Natural killer cell (primary cell): ENCODE results near the gene STAB2. TPM values are rescaled to one million over a fixed set of nuclear protein-coding genes. Genes with fewer than 3 reads are reported as not detected.

Source experiments
- ATAC-seq, 3 donors: fragments of 150-1000 bp in 2 of 3; fragments of 200-7000 bp in 1 of 3; cut with Tn5 transposase; 1 replicate in 1 of 3; 2 replicates in 2 of 3; pipeline ENCODE4 v1.10.0; 2021; ENCODE audit warnings: mild to moderate bottlenecking in 2 of 3, moderate library complexity in 2 of 3
- DNase-seq, 2 donors: peaks; one replicate each; pipeline versions ENCODE4 v3.0.0 to v3.0.0-alpha.2; 2013 to 2021; ENCODE audit warnings: mixed read lengths in 1 of 2
- H3K27ac ChIP-seq: one replicate; pipeline ENCODE4 v1.5.1; 2013; ENCODE audit warnings: mild to moderate bottlenecking, low read length
- H3K27me3 ChIP-seq: one replicate; pipeline ENCODE4 v1.6.1; 2013; ENCODE audit warnings: low read length; ENCODE audit not compliant: control insufficient read depth, insufficient read depth
- H3K36me3 ChIP-seq: one replicate; pipeline ENCODE4 v1.6.1; 2013; ENCODE audit warnings: low read length; ENCODE audit not compliant: control insufficient read depth, insufficient read depth
- H3K4me1 ChIP-seq: one replicate; pipeline ENCODE4 v1.6.1; 2013; ENCODE audit warnings: low read length; ENCODE audit not compliant: control insufficient read depth, insufficient read depth
- H3K4me3 ChIP-seq: one replicate; pipeline ENCODE4 v1.5.1; 2013; ENCODE audit warnings: low read length
- H3K9me3 ChIP-seq: one replicate; pipeline ENCODE4 v1.6.1; 2013; ENCODE audit warnings: low read length; ENCODE audit not compliant: control insufficient read depth, insufficient read depth
- H3K27ac Mint-ChIP-seq, 2 donors: one replicate each; pipeline ENCODE4 v1.8.0; 2022; ENCODE audit warnings: mild to moderate bottlenecking in 2 of 2, mixed read lengths in 2 of 2, moderate library complexity in 1 of 2
- H3K27me3 Mint-ChIP-seq, 2 donors: one replicate each; pipeline ENCODE4 v1.8.0; 2022; ENCODE audit warnings: low read depth in 2 of 2, mixed read lengths in 2 of 2
- H3K36me3 Mint-ChIP-seq: one replicate; pipeline ENCODE4 v1.8.0; 2022; ENCODE audit warnings: mixed read lengths
- H3K4me1 Mint-ChIP-seq, 2 donors: one replicate each; pipeline ENCODE4 v1.8.0; 2022; ENCODE audit warnings: mixed read lengths in 2 of 2
- H3K4me3 Mint-ChIP-seq: one replicate; pipeline ENCODE4 v1.8.0; 2022; ENCODE audit warnings: mild to moderate bottlenecking, moderate library complexity, mixed read lengths
- H3K9me3 Mint-ChIP-seq, 2 donors: one replicate each; pipeline ENCODE4 v1.8.0; 2022; ENCODE audit warnings: mixed read lengths in 2 of 2
- WGBS: methylation state at CpG from one replicate; pipeline ENCODE4 v1.1.7; 2013; ENCODE audit warnings: missing lambda C conversion rate; ENCODE audit not compliant: insufficient coverage; 5-methylcytosine and 5-hydroxymethylcytosine counted together
- intact Hi-C: fragments of 100-400 bp; cut with micrococcal nuclease; formaldehyde crosslinking; loops from one replicate; pipeline ENCODE4 v1.14.2; 2022
- total RNA-seq, 4 donors: library from RNA; stranded (reverse); fragments of 120-200 nt in 1 of 4; gene quantifications; one replicate each; pipeline versions ENCODE4 v1.2.3 to v1.2.4, GENCODE V29; 2013 to 2022
- TF ChIP-seq, protein P1 (sequence below): fragments of 200-600 bp; IDR thresholded peaks from one replicate; pipeline ENCODE4 v1.8.0; 2022; ENCODE audit warnings: antibody characterized with exemption

Gene STAB2
- not detected for total RNA-seq
- total RNA-seq (2013), result not detected

DNA sequence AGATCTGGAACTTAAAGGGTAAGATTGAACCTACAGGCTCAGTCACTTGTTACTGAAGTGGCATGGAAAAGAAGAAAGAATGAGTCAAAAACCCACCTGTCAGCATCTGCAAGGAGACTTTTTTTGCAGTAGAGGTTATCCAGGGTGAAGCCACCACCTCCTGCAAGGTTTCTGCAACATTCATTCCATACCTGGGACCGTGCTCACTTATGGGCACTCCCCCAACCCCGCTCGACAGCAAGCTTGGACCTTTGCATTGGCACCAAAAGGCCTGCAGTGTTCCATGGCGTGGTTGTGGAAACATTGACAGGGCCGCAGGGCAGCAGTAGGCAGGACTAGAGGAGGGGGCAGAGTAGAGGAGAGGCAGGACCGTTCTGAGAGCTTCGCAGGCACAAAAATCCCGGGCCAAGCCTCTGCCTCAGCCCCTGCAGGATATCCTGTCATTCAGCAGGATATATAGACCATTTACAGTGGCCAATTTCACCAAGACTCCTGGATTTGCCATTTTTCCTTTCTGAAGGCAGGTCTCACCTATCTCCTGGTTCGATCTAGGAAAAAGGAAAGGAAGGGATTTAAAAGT lies at the start of gene STAB2:
Gene STAB2 (plus strand): TSS at position 483 of the 580 bp plus-strand sequence. CDS start 204 bp downstream, outside the sequence.
- Mint-ChIP-seq H3K4me3 (no peak within 1 kb of the TSS), H3K9me3 (no peaks in the 10 kb centered on the region), H3K36me3 (no peaks in the 10 kb centered on the region), H3K4me1 (no peaks in the 10 kb centered on the region), H3K27ac (no peak within 1 kb of the TSS), H3K27me3 (peaks cover 3 to 5% of the 10 kb centered on the region in 2 donors)
- Histone ChIP-seq H3K27me3 (no peaks in the 10 kb centered on the region), H3K4me3 (no peak within 1 kb of the TSS), H3K36me3 (no peaks in the 10 kb centered on the region), H3K27ac (no peak within 1 kb of the TSS), H3K4me1 (no peaks in the 10 kb centered on the region), H3K9me3 (no peaks in the 10 kb centered on the region)
- WGBS, result 68% methylated on average over 9 of the region's 9 CpGs
- TF ChIP-seq, protein P1, sequence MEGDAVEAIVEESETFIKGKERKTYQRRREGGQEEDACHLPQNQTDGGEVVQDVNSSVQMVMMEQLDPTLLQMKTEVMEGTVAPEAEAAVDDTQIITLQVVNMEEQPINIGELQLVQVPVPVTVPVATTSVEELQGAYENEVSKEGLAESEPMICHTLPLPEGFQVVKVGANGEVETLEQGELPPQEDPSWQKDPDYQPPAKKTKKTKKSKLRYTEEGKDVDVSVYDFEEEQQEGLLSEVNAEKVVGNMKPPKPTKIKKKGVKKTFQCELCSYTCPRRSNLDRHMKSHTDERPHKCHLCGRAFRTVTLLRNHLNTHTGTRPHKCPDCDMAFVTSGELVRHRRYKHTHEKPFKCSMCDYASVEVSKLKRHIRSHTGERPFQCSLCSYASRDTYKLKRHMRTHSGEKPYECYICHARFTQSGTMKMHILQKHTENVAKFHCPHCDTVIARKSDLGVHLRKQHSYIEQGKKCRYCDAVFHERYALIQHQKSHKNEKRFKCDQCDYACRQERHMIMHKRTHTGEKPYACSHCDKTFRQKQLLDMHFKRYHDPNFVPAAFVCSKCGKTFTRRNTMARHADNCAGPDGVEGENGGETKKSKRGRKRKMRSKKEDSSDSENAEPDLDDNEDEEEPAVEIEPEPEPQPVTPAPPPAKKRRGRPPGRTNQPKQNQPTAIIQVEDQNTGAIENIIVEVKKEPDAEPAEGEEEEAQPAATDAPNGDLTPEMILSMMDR, result no peak
- ATAC-seq (no peak), DNase-seq (no peak)
- intact Hi-C loops, result no loop called here

GRCh38 chr12:103538397-103538796 lies 48.7 kb upstream of the STAB2 start:
- WGBS, result 75% methylated on average over 1 of the region's 1 CpG

GRCh38 chr12:103540319-103540718 lies 46.8 kb upstream of the STAB2 start:
- Histone ChIP-seq H3K27me3 (no peaks in the 10 kb centered on the region), H3K27ac (no peak overlapping the region), H3K4me3 (no peak overlapping the region), H3K9me3 (no peaks in the 10 kb centered on the region), H3K36me3 (no peaks in the 10 kb centered on the region), H3K4me1 (no peaks in the 10 kb centered on the region)
- intact Hi-C loops, result loop anchor here (10.0 kb wide), 1 partner anchor 1596 kb away; no protein-coding TSS in a partner anchor
- no peak overlapping the region for H3K4me3 Mint-ChIP-seq
- H3K9me3 Mint-ChIP-seq, result no peaks in the 10 kb centered on the region
- peaks cover 4 to 6% of the 10 kb centered on the region in 2 donors for H3K27me3 Mint-ChIP-seq
- 3% methylated on average over 2 of the region's 3 CpGs for WGBS
- no peak for ATAC-seq
- no peaks in the 10 kb centered on the region for H3K4me1 Mint-ChIP-seq
- TF ChIP-seq, protein P1, result no peak
- no peak for DNase-seq
- no peak overlapping the region for H3K27ac Mint-ChIP-seq
- no peaks in the 10 kb centered on the region for H3K36me3 Mint-ChIP-seq

More at GRCh38 chr12:103538397-103538796, 48.7 kb upstream of the STAB2 start:
- no peak overlapping the region for H3K27ac Mint-ChIP-seq
- intact Hi-C loops, result no loop called here
- H3K4me3 ChIP-seq, result no peak overlapping the region
- H3K27me3 ChIP-seq, result no peaks in the 10 kb centered on the region
- peaks cover 0 to 6% of the 10 kb centered on the region in 2 donors for H3K27me3 Mint-ChIP-seq
- H3K4me1 Mint-ChIP-seq, result no peaks in the 10 kb centered on the region
- no peaks in the 10 kb centered on the region for H3K9me3 ChIP-seq
- DNase-seq (no peak), ATAC-seq (no peak)
- H3K36me3 Mint-ChIP-seq, result no peaks in the 10 kb centered on the region
- H3K4me1 ChIP-seq, result no peaks in the 10 kb centered on the region
- H3K4me3 Mint-ChIP-seq, result no peak overlapping the region
- no peaks in the 10 kb centered on the region for H3K9me3 Mint-ChIP-seq
- H3K27ac ChIP-seq, result no peak overlapping the region
- TF ChIP-seq, protein P1, result no peak
- H3K36me3 ChIP-seq, result no peaks in the 10 kb centered on the region

DNA sequence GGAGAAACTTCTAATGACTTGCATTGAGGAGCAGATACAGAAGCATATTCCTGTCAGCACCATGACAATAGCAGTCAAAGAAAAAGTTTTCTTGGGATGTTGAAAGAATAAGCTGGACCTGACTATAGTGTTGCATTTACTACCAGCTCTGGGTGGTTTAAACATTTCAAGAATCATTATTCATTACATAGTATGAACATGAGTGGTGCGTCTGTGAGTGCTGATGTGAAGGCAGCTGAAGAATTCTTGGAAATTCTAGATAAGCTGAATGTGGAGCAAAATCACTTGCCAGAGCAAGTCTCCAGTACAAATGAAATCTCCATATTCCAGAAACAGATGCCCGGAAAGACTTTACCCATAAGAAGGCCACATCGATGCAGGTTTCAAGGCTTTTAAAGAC lies 45.0 kb upstream of the STAB2 start:
- Histone ChIP-seq H3K9me3 (no peaks in the 10 kb centered on the region), H3K27ac (no peak overlapping the region), H3K36me3 (no peaks in the 10 kb centered on the region), H3K4me1 (no peaks in the 10 kb centered on the region), H3K27me3 (no peaks in the 10 kb centered on the region), H3K4me3 (no peak overlapping the region)
- H3K36me3 Mint-ChIP-seq, result no peaks in the 10 kb centered on the region
- no peaks in the 10 kb centered on the region for H3K9me3 Mint-ChIP-seq
- peaks cover 4 to 6% of the 10 kb centered on the region in 2 donors for H3K27me3 Mint-ChIP-seq
- H3K4me1 Mint-ChIP-seq, result no peaks in the 10 kb centered on the region
- no peak overlapping the region for H3K27ac Mint-ChIP-seq
- DNase-seq, result no peak
- ATAC-seq, result no peak
- no peak overlapping the region for H3K4me3 Mint-ChIP-seq
- intact Hi-C loops, result loop anchor here (10.0 kb wide), 1 partner anchor 1597 kb away; no protein-coding TSS in a partner anchor
- WGBS, result 91% methylated on average over 2 of the region's 3 CpGs
- TF ChIP-seq, protein P1, result no peak
